ENCODE data around the gene NDFIP1.
A peak's percentile ranks its signal among the peaks of the same experiment; 100 is the strongest.

GRCh38 chr5:142108432-142109330 is at the start of gene NDFIP1:
- TF ChIP-seq CTCF (IDR thresholded peaks at IDR 0.05) (peak in 5 of 6 experiments; percentile 16 to 41 (median 24)), POLR2A (IDR thresholded peaks at IDR 0.05) (peak in 3 of 4 donors; percentile 95 to 97 (median 96))
